H9 (cell line): ENCODE measurements around the gene BCL7C. TPM values are rescaled to one million over a fixed set of nuclear protein-coding genes. Genes with fewer than 3 reads are reported as not detected.

Experiments used
- DNase-seq: peaks from one replicate; pipeline ENCODE4 v3.0.0-alpha.2; 2017
- H2AFZ ChIP-seq: one replicate; pipeline ENCODE4 v1.6.1; 2013; ENCODE audit warnings: mild to moderate bottlenecking, low read length, control low read depth, moderate library complexity
- H2AK5ac ChIP-seq: 2 replicates; pipeline ENCODE4 v1.6.1; 2013; ENCODE audit warnings: low read length, control low read depth, mixed read lengths; ENCODE audit not compliant: insufficient read length
- H2BK120ac ChIP-seq: one replicate; pipeline ENCODE4 v1.6.1; 2013; ENCODE audit warnings: low read depth, mild to moderate bottlenecking, low read length, control low read depth, inconsistent platforms; ENCODE audit not compliant: poor library complexity, severe bottlenecking
- H2BK12ac ChIP-seq: 2 replicates; pipeline ENCODE4 v1.6.1; 2013; ENCODE audit warnings: low read length, control low read depth, mixed read lengths, low read depth; ENCODE audit not compliant: insufficient read length
- H2BK15ac ChIP-seq: 2 replicates; pipeline ENCODE4 v1.6.1; 2013; ENCODE audit warnings: low read depth, low read length, control low read depth
- H2BK20ac ChIP-seq: one replicate; pipeline ENCODE4 v1.6.1; 2013; ENCODE audit warnings: low read depth, mild to moderate bottlenecking, low read length, control low read depth, inconsistent platforms; ENCODE audit not compliant: poor library complexity, severe bottlenecking
- H2BK5ac ChIP-seq: 2 replicates; pipeline ENCODE4 v1.6.1; 2013; ENCODE audit warnings: low read length, control low read depth, mixed read lengths; ENCODE audit not compliant: insufficient read length
- H3K14ac ChIP-seq: 2 replicates; pipeline ENCODE4 v1.6.1; 2013; ENCODE audit warnings: low read length, control low read depth; ENCODE audit not compliant: insufficient read depth
- H3K18ac ChIP-seq: 2 replicates; pipeline ENCODE4 v1.6.1; 2013; ENCODE audit warnings: low read depth, mild to moderate bottlenecking, mixed read lengths, low read length, control low read depth; ENCODE audit not compliant: insufficient read length
- H3K23ac ChIP-seq: 2 replicates; pipeline ENCODE4 v1.6.1; 2013; ENCODE audit warnings: low read length, control low read depth, mixed read lengths, low read depth; ENCODE audit not compliant: insufficient read length
- H3K23me2 ChIP-seq: 2 replicates; pipeline ENCODE4 v1.6.1; 2013; ENCODE audit warnings: low read depth, mild to moderate bottlenecking, mixed read lengths, low read length, control low read depth; ENCODE audit not compliant: insufficient read length, poor library complexity, severe bottlenecking
- H3K27ac ChIP-seq: 2 replicates; pipeline ENCODE4 v1.5.1; 2013; ENCODE audit warnings: low read length, control low read depth, mixed read lengths, low read depth; ENCODE audit not compliant: insufficient read length
- H3K27me3 ChIP-seq: 2 replicates; pipeline ENCODE4 v1.6.1; 2013; ENCODE audit warnings: low read length, control low read depth, inconsistent platforms; ENCODE audit not compliant: insufficient read depth
- H3K4ac ChIP-seq: 2 replicates; pipeline ENCODE4 v1.6.1; 2013; ENCODE audit warnings: low read depth, mild to moderate bottlenecking, control low read depth, inconsistent platforms, low read length, moderate library complexity
- H3K4me1 ChIP-seq: 2 replicates; pipeline ENCODE4 v1.6.1; 2013; ENCODE audit warnings: low read length, control low read depth, inconsistent platforms; ENCODE audit not compliant: insufficient read depth
- H3K4me2 ChIP-seq: 2 replicates; pipeline ENCODE4 v1.6.1; 2013; ENCODE audit warnings: low read length, control low read depth, mixed read lengths; ENCODE audit not compliant: insufficient read length, insufficient read depth
- H3K56ac ChIP-seq: 2 replicates; pipeline ENCODE4 v1.6.1; 2013; ENCODE audit warnings: low read depth, mild to moderate bottlenecking, mixed read lengths, low read length, control low read depth; ENCODE audit not compliant: insufficient read length
- H3K79me1 ChIP-seq: 2 replicates; pipeline ENCODE4 v1.6.1; 2013; ENCODE audit warnings: low read depth, mild to moderate bottlenecking, moderate library complexity, low read length, control low read depth, inconsistent platforms; ENCODE audit not compliant: insufficient read depth, poor library complexity, severe bottlenecking
- H3K79me2 ChIP-seq: 2 replicates; pipeline ENCODE4 v1.6.1; 2013; ENCODE audit warnings: low read length, control low read depth, inconsistent platforms; ENCODE audit not compliant: insufficient read depth
- H3K9ac ChIP-seq: 2 replicates; pipeline ENCODE4 v1.6.1; 2013; ENCODE audit warnings: low read length, control low read depth, mixed read lengths; ENCODE audit not compliant: insufficient read length; ENCODE audit errors: extremely low read depth
- H3K9me3 ChIP-seq: one replicate; pipeline ENCODE4 v1.6.1; 2013; ENCODE audit warnings: low read depth, low read length, inconsistent platforms; ENCODE audit not compliant: control insufficient read depth
- H3T11ph ChIP-seq: one replicate; pipeline ENCODE4 v1.6.1; 2013; ENCODE audit warnings: mild to moderate bottlenecking, low read length, control low read depth, inconsistent platforms
- H4K20me1 ChIP-seq: one replicate; pipeline ENCODE4 v1.6.1; 2013; ENCODE audit not compliant: control insufficient read depth, insufficient read length, insufficient read depth
- H4K5ac ChIP-seq: 2 replicates; pipeline ENCODE4 v1.6.1; 2013; ENCODE audit warnings: low read depth, mild to moderate bottlenecking, mixed read lengths, low read length, control low read depth; ENCODE audit not compliant: insufficient read length
- H4K8ac ChIP-seq: replicated peaks from 2 replicates; pipeline ENCODE4 v1.6.1; 2013; ENCODE audit warnings: low read length, control low read depth, mixed read lengths, low read depth; ENCODE audit not compliant: insufficient read length
- H4K91ac ChIP-seq: 2 replicates; pipeline ENCODE4 v1.6.1; 2013; ENCODE audit warnings: low read depth, mild to moderate bottlenecking, moderate library complexity, mixed read lengths, low read length, control low read depth; ENCODE audit not compliant: insufficient read length
- H3K27ac Mint-ChIP-seq, 3 experiments: 2 replicates in 2 of 3; 3 replicates in 1 of 3; pipeline ENCODE4 v1.8.0; 2020 to 2021; ENCODE audit warnings: mixed read lengths in 3 of 3, mild to moderate bottlenecking in 1 of 3, moderate library complexity in 1 of 3
- H3K27me3 Mint-ChIP-seq: 2 replicates; pipeline ENCODE4 v1.8.0; 2021; ENCODE audit warnings: low read depth, mild to moderate bottlenecking, moderate library complexity, mixed read lengths
- H3K36me3 Mint-ChIP-seq, 3 experiments: 2 replicates in 2 of 3; 3 replicates in 1 of 3; pipeline ENCODE4 v1.8.0; 2020 to 2021; ENCODE audit warnings: low read depth in 3 of 3, mixed read lengths in 3 of 3; ENCODE audit not compliant: insufficient read depth in 1 of 3
- H3K4me1 Mint-ChIP-seq, 2 experiments: 2 replicates each; pipeline ENCODE4 v1.8.0; 2020; ENCODE audit warnings: mixed read lengths in 2 of 2
- H3K4me3 Mint-ChIP-seq, 2 experiments: 2 replicates in 1 of 2; 3 replicates in 1 of 2; pipeline ENCODE4 v1.8.0; 2020 to 2021; ENCODE audit warnings: mild to moderate bottlenecking in 2 of 2, mixed read lengths in 2 of 2, moderate library complexity in 1 of 2
- H3K9me3 Mint-ChIP-seq, 2 experiments: 2 replicates in 1 of 2; 3 replicates in 1 of 2; pipeline ENCODE4 v1.8.0; 2020; ENCODE audit warnings: mild to moderate bottlenecking in 2 of 2, mixed read lengths in 2 of 2, moderate library complexity in 1 of 2
- CTCF ChIP-seq: fragments of 200-600 bp; sonication (generic); conservative IDR thresholded peaks from 3 replicates; pipeline ENCODE4 v1.8.0; 2021; ENCODE audit warnings: antibody characterized with exemption, mild to moderate bottlenecking
- WGBS: extraction: QIAGEN DNeasy Blood & Tissue Kit; methylation state at CpG from one replicate; pipeline ENCODE4 v1.1.7; 2013; ENCODE audit warnings: missing lambda C conversion rate, low lambda C conversion rate, mixed read lengths; ENCODE audit not compliant: insufficient read length; ENCODE audit errors: extremely low coverage; 5-methylcytosine and 5-hydroxymethylcytosine counted together
- total RNA-seq: library from RNA; stranded (reverse); gene quantifications from 2 replicates; pipeline ENCODE4 v1.2.1, GENCODE V29; 2021

Gene BCL7C
- total RNA-seq, 1 experiment from 2014 or later: 18.3 TPM

GRCh38 chr16:30921459-30921747, 27.5 kb upstream of the BCL7C start:
- Histone ChIP-seq H2BK12ac (no peak overlapping the region), H4K20me1 (no peaks in the 10 kb centered on the region), H3T11ph (no peak overlapping the region), H3K23ac (no peak overlapping the region), H4K5ac (no peak overlapping the region), H3K79me1 (no peaks in the 10 kb centered on the region), H2BK15ac (no peak overlapping the region), H3K9ac (no peak overlapping the region), H3K18ac (no peak overlapping the region), H2BK120ac (no peak overlapping the region), H3K4ac (no peak overlapping the region), H2BK5ac (no peak overlapping the region), H4K8ac (no peak overlapping the region), H3K23me2 (peaks cover 10% of the 10 kb centered on the region), H2BK20ac (no peak overlapping the region), H3K9me3 (no peaks in the 10 kb centered on the region), H3K14ac (no peak overlapping the region), H3K4me2 (peak overlapping the region; percentile 58), H3K56ac (no peak overlapping the region), H2AFZ (no peak overlapping the region), H2AK5ac (no peak overlapping the region), H3K79me2 (no peaks in the 10 kb centered on the region), H3K27ac (no peak overlapping the region), H4K91ac (no peak overlapping the region), H3K27me3 (no peaks in the 10 kb centered on the region), H3K4me1 (no peaks in the 10 kb centered on the region)
- Mint-ChIP-seq H3K4me1 (peaks cover 12 to 19% of the 10 kb centered on the region in 2 experiments), H3K4me3 (peak overlapping the region; percentile 93 to 100), H3K27me3 (no peaks in the 10 kb centered on the region), H3K9me3 (no peaks in the 10 kb centered on the region; a peak in 1 of 5 replicates), H3K36me3 (peaks cover 7 to 10% (median 8%) of the 10 kb centered on the region in 3 experiments), H3K27ac (peak overlapping the region in 1 of 3 experiments; percentile 100; a peak in 4 of 7 replicates)
- no peak for TF ChIP-seq CTCF
- no peak for DNase-seq
- no CpG with 5 or more reads among the region's 6 CpGs for WGBS
